NCI-H774 (cell line): ENCODE results near the gene INO80.
A peak's percentile ranks its signal among the peaks of the same experiment; 100 is the strongest.
"Not testable (repeated sequence)": the region's sequence is repeated elsewhere in the genome, so short reads cannot be mapped to it uniquely, and the experiment has no call there.

Source experiments
- DNase-seq: peaks from one replicate; lab custom pipeline; 2025; lab: John Stamatoyannopoulos, UW

INO80 gene

DNA sequence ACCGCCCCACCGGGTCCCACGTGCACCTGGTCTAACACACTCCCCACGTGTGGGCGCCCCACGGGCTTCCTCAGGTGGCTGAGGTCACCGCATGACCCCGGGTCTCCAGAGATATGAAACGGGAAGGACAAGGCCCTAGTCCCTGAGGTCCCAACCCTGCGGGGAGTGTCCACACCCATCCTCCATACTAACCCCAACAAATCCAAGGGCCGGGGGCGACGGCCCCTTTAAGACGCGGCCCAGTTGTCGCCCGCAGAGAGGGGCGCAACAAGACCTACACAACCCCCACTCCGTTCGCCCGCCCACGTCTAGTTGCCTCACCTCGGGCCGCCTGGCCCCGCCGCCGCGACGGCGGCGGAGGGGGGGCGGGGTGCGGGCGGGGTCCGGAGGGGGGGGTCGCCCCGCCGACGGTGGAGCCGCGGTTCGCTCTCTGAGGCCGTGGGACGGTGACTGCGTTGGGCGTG, 396 bp downstream of the INO80 start:
- no peak for DNase-seq

DNA sequence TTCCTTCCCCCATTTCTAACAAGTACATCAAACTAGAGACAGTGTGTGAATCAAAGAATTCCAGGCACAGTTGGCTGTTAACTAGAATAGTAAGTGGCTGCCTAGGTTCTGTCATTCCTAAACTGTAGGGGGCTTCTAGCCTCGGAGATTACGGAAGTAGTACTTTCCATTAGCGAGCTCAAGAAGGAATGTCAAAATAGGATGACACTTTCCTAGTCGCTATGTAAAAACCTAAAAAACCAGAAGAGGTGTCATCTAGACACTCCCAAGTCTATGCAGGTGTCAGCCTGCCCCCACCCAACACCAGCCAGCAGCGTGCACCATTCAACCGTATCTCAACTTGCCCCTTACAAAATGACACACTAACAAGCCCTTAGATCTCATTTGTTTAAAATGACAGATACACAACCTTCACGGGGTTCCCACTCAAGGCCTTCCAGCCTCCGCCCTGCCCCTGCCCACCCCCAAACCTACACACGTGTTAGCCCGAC, 874 bp downstream of the INO80 start:
- DNase-seq, result peak; percentile 7

DNA sequence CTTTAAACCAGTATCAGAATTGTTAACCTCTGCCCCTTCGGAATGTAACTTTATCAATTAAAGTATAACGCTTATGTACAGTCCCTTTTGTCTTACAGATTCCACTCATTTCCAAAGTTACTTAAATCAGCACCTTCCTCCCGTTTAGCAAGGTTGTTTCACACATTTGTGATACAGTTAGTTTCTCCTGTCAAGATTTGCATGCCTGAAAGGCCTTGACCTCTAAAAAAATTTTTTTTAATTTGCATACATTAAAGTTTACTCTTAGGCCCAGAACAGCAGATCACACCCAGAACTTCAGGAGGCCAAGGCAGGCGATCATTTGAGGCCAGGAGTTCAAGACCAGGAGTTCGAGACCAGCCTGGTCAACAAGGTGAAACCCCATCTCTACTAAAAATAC, 9.1 kb downstream of the INO80 start:
- no peak for DNase-seq

DNA sequence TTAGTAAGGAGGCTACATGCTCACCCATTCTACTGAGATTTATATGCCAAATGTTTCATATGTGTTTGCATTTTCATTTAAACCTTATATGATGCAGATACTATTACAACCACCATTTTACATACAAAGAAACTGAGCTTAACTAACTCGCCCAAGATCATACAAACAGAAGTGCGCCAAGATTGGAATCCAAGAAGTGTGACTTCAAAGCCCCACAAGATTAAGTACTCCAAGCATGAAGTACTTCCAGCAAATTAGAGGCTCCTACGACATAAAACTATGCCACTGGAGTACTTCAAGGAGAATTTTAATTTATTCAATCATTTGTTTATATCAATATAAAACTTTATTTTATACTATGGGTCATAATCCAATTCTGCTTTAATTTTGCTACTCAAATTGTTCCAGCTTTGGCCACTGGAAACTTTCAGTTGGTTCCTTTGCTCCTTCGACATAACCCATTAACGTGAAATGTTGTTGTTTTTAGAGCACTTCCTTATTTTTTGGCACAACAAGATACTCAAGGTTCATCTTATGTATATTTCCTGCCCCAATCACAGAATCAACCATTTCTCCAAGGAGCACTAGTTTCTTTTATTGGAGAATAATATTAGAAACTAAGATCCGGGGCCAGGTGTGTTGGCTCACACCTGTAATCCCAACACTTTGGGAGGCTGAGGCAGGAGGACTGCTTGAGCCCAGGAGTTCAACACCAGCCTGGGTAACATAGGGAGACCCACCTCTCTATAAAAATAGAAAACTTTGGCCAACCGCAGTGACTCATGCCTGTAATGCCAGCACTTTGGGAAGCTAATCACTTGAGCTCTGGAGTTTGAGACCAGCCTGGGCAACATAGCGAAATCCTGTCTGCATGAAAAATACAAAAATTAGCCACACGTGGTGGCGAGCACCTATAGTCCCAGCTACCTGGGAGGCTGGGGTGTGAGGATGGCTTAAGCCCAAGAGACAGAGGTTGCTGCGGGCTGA, 10.4 kb downstream of the INO80 start:
- no peak for DNase-seq

DNA sequence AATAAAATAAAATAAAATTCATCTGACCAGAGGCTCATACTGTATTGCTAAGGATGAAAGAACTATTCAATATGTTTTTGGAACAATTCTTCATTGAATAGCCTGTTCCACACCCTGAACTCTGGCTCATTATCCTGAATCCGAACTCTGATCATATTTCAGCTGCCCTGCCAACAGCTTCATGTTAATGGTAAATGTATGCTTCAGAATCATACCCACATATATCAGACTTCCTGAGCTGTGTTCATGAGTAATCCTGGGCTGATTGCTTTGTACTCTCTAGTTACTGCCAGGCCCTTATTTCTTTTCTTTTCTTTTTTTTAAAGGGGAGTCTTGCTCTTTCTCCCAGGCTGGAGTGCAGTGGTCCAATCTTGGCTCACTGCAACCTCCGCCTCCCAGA, 11.8 kb downstream of the INO80 start:
- DNase-seq, result no peak

DNA sequence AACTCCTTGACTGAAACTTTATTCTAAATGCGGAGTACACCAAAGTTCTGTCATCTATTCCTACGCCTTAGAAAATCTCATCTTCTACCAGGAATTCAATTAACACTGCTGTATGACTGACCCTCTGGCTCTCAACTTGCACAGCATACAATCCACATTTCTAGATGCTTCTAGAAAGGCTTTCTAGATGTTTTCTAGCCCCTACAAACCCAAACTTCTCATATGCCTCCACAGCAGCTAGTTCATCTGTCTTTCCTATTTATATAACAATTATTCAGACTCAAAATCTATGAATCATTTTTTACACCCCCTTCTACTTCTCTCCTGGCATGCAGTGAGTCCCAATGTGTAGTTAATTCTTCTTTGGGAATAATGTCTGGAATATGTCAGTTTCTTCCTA, 13.2 kb downstream of the INO80 start:
- no peak for DNase-seq

DNA sequence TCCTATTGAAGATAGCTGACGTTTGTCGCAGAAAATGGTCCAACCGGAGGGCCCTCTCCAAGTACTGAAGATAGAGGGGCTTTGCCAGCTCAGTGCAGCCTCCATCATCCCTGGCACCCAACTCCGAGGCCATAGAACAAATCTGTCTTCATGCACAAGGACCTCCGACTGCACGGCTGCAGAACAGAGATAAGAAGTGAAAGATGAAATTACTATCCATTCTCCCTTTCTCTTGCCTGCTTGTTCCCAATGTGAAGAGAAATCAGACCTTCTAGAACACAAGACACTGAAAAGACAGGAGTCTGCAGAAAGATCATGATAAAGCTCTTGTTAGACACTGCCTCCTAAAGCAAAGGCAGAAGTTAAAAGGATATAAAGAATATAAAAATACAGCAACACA, 19.9 kb downstream of the INO80 start:
- DNase-seq, result no peak

DNA sequence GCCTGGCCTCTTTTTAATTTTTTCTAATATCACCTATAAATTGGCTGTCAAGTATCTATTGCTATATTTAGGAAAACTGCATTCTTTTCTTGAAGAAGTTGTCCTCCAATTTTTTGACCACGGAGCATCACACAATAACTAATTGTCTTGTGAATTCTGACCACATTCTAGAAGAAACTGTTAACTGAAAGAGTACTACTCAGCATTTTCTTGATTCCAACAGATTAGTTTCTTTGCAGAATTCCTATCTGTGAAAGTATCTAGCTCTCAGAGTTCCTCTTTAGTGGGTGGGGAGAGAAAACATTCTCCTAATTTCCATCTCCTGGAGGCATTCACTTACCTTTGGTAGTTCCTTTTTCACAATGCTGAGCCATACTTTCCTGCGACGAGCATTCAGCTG, 31.1 kb downstream of the INO80 start:
- DNase-seq, result no peak

DNA sequence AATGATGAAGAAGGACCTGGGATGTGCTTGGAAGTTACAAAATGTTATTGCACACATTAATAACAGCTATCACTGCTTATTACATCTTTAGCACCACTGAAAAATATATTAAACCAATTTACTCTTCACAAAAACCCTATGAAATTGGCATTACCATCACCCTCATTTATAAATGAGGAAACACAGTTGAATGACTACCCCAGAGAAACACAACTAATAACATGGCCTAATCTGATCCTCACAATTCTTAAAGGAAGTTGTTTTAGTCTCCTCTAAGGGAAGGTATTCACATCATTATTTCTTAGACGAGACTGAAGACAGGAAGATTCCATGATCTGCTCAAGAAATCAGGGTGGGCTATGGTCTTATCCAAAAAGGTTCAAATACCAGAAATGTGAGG, 35.9 kb downstream of the INO80 start:
- DNase-seq, result no peak

DNA sequence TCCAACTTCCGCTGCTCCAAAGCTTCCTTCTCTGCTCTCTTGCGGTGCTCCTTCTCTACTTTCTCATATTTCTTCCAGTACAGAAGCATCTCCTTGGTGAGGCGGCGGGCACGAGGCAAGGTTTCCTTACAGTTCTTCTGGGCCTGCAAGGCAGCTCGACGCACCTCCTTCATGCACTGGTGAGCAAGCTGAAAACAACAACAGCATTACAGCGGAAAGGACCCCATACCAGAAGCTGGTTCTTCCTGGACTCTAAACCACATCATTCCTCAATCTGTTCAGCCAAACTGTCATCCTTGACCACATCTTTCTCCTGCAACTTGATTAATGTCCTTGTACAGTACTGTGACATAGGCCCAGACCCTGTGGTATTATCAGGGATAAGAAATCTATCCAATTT, 36.4 kb downstream of the INO80 start:
- no peak for DNase-seq

DNA sequence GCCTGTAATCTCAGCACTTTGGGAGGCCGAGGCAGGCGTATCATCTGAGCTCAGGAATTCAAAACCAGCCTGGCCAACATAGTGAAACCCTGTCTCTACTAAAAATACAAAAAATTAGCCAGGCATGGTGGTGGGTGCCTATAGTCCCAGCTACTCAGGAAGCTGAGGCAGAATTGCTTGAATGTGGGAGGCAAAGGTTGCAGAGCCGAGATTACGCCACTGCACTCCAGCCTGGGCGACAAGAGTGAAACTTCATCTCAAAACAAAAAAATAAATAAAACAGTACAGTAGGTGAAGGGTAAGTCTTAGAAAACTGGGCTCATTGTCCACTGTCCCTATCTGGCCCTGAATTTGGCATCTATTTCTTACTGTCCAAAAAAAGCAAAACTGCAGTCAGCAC, 37.2 kb downstream of the INO80 start:
- DNase-seq, result not testable (repeated sequence)

DNA sequence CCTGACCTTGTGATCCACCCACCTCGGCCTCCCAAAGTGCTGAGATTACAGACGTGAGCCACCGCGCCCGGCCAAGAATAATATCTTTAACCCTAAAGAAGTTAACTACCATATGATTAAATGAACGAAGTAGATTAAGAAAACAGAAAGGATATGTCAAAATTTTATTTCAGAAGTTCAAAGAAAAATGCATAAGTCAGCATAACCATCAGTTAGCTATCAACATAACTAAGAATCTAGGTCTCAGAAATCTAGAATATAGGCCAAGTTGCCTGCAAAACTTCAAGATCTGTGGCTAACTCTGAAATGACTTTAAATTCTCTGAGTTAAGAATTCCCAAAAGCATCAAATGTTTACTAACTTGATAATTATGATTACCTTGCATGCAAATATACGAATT, 38.0 kb downstream of the INO80 start:
- DNase-seq, result no peak

DNA sequence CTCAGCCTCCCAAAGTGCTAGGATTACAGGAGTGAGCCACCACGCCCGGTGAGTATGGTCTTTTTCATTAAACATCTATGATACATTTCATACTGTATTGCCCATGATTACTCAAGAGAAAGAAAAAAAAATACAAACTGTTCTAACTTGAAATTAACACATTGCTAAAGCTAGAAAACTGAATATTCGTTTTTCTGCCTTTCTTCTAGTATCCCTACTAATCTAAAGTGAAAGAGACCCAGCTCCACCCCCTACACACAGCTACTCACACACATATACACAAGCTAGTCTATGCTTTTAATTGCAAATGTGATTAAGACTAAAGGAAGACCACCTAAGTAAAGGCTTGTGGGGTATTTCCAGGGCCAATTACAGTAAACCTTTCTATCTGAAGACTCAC, 43.1 kb downstream of the INO80 start:
- no peak for DNase-seq

DNA sequence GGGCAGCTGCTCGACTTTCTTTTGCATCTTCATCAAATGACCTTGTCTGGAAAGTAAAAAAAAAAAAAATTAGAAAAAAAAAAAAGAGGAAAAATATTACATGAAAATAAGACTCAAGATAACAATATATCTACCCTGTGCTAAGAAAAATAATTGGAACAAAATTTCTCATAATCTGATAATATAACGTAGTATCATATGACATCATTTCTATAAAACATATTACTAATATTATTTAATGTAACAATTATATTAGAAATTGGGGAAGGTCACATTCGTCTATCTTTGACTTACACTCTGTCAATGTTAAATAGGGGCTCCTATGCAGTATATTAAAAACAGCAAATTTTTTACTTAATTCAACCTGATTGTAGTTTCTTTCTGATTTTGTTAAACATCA, 44.1 kb downstream of the INO80 start:
- no peak for DNase-seq

DNA sequence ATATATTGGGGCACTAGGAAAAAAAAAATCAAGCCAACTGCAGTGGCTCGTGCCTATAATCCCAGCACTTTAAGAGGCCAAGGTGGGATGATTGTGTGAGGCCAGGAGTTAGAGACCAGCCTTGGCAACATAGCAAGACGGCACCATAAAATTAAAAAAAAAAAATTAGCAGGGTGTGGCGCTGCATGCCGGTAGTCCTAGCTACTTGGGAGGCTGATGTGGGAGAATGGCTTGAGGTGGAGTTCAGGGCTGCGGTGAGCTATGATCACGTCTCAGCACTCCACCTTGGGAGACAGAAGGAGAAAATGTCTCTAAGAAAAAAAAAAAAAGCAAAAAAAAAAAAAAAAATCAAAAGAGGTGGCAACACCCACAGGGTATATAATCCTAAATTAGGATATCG, 49.6 kb downstream of the INO80 start:
- no peak for DNase-seq

DNA sequence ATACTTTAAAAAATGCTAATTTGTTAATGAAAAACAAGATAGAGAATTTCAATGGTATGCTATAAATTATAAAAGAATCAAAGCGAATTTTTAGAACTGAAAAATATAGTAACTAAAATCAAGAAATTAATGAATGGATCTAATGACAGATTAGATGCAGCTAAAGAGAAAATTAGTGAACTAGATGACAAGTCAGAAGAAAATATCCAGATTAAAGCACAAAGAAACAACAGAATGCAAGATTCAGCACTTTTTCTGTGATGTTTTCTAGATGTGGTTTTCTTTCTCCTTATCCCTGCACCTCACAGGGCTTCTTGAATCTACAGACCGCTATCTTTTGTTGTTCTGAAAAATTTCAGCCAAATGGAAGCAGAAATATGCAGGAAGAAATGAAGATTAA, 54.4 kb downstream of the INO80 start:
- DNase-seq, result no peak

DNA sequence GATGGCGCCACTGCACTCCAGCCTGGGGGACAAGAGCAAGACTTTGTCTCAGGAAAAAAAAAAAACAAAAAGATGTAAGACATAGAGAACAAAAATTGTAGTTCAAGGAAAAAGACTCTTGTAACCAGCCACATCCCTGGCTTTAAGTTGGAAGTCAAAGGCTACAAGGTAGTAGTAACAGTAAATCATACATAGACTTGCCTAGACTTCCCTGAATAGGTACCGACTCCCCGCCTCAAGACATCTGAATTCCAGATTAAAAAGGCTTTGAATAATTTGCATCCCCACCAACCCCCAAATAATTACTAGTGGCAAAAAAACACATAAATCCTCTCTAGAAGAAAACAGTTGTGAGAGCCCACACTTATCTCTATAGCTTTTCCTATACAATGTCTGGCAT, 55.6 kb downstream of the INO80 start:
- DNase-seq, result no peak

DNA sequence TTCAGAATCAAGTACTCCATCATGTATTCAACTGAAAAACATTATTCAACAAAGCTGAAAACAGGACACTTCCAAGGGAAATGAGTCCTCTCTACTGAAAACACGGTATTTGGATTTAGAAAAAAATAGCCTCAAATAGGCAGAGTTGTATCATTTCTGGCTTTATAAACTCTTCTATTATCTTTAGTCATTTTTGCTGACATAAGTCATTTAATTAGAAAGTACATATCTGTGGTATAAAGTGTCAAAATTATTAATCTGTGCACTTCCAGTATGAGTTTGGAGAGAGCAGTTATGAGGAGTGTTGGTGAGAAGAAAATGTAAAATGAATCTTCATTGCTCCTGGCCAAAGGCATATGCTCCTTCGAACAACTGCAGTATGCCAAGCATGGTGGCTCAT, 59.3 kb downstream of the INO80 start:
- no peak for DNase-seq

DNA sequence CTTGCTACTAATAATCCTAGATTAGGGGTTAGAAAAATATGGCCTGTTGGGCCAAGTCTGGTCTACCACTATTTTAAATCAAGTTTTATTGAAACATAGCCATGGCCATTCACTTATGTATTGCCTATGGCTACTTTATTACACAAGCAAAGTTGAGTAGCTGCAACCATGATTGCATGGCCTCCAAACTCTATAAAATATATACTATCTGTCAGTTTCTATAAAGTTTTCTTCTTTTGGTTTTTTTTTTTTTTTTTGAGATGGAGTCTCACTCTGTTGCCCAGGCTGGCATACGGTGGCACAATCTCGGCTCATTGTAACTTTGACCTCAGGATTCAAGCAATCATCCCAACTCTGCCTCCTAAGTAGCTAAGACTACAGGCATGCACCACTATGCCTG, 60.4 kb downstream of the INO80 start:
- DNase-seq, result no peak

DNA sequence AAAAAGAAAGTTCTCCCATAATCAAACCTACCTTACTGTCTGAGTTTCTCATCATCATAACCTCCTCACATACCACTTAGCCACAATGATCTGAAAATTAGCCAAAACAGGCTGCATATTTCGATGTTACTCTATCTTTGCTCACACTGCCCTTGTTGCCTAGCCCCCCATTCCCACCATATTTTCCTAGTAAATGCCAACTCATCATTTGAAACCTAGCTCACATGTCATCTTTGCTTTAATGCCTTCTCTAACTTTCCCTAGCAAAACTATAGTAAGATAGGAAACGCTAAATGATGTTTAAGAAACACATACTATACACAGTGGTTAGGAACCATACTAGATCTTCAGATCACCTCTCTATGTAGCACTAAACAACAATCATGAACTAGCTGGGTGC, 64.9 kb downstream of the INO80 start:
- no peak for DNase-seq

DNA sequence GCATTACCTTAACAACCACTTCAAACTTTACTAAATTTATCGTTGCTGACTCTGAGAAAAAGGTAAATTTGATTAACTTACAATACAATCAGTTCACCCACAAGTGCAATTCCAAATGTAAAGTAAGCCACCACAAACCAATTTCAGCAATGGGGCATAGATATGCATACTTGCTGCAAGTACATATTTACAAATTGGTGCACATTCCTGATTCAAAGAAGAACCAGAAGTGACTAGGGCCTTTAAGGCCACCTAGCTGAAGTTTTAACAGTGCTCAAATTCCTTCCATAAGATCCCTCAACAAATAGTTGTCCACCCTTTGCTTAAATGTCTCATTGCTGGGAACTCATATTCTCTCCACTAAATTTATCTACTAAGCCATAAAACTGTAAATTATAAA, 67.2 kb downstream of the INO80 start:
- DNase-seq, result no peak

DNA sequence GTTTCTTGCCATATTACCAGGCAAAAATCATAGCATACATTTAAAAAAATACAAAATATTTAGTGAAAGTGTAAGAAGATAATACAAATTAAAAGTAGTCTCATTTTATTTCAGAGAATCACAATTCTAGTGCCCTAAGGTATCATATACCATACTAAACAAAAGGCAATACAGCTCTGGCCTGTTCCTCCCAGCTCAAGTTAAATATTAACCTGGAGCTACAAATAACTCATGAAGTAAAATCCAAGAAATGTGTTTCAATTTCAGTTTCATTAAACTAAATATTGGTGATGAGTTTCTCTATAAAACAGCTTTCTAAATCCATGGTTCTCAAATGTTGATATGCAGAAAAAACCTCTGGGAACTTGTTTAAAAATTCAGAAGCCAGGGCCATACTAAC, 67.7 kb downstream of the INO80 start:
- DNase-seq, result no peak

DNA sequence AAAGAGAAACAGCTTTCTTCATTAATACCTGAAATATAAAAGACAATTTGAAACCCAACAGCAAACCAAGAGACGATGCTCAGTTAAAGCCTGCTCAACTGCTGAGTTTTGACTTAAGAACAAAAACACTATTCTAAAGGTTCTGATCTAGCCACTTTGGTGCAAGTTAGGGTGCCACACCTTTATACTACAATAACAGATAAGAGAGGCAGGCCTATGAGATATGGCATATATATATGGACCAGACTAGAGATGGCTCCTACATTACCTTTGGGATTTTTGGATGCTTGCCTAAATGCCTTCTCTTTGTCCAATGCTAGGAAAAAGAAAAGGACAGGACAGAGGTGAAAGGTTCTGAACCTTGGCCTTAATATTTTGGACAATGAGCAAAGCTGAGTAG, 68.6 kb downstream of the INO80 start:
- DNase-seq, result no peak
